ENCODE results near the gene MEIOB.

- TF ChIP-seq CTCF (IDR thresholded peaks at IDR 0.05) (no peak), MAX (CRISPR knock-in tag; IDR thresholded peaks at IDR 0.05) (no peak), PRDM15 (CRISPR knock-in tag; IDR thresholded peaks at IDR 0.05) (no peak), ATF2 (CRISPR knock-in tag; IDR thresholded peaks at IDR 0.05; ENCODE audit: borderline replicate concordance, low read depth) (no peak), MLX (CRISPR knock-in tag; IDR thresholded peaks at IDR 0.05) (no peak), JUN (CRISPR knock-in tag; IDR thresholded peaks at IDR 0.05) (no peak), ATF3 (CRISPR knock-in tag; conservative IDR thresholded peaks at IDR 0.05) (no peak), TP53 (CRISPR knock-in tag; IDR thresholded peaks at IDR 0.05) (no peak), NR2C2 (CRISPR knock-in tag; IDR thresholded peaks at IDR 0.05) (no peak), IRF1 (CRISPR knock-in tag; IDR thresholded peaks at IDR 0.05) (no peak), NFYB (CRISPR knock-in tag; conservative IDR thresholded peaks at IDR 0.05; ENCODE audit: low read depth) (no peak), FOXJ3 (CRISPR knock-in tag; IDR thresholded peaks at IDR 0.05; ENCODE audit: borderline replicate concordance) (no peak)
Measured at GRCh38 chr16:1828645-1829410, 43.1 kb downstream of the MEIOB start.
